GM12875 (cell line): Measurements from ENCODE around the gene CAMKMT.

Source experiments
- H3K4me3 ChIP-seq: one replicate; pipeline ENCODE4 v1.5.1; 2011; ENCODE audit warnings: low read depth, low read length, control low read depth
- CTCF ChIP-seq: IDR thresholded peaks from 2 replicates; pipeline ENCODE4 v1.5.1; 2011; ENCODE audit warnings: low read depth, mild to moderate bottlenecking, control low read depth, inconsistent platforms, low read length, moderate library complexity, borderline replicate concordance; ENCODE audit not compliant: insufficient read depth

Gene CAMKMT

GRCh38 chr2:44672431-44672830 lies 310.7 kb downstream of the CAMKMT start:
- no peak for TF ChIP-seq CTCF
- no peak overlapping the region for H3K4me3 ChIP-seq

DNA sequence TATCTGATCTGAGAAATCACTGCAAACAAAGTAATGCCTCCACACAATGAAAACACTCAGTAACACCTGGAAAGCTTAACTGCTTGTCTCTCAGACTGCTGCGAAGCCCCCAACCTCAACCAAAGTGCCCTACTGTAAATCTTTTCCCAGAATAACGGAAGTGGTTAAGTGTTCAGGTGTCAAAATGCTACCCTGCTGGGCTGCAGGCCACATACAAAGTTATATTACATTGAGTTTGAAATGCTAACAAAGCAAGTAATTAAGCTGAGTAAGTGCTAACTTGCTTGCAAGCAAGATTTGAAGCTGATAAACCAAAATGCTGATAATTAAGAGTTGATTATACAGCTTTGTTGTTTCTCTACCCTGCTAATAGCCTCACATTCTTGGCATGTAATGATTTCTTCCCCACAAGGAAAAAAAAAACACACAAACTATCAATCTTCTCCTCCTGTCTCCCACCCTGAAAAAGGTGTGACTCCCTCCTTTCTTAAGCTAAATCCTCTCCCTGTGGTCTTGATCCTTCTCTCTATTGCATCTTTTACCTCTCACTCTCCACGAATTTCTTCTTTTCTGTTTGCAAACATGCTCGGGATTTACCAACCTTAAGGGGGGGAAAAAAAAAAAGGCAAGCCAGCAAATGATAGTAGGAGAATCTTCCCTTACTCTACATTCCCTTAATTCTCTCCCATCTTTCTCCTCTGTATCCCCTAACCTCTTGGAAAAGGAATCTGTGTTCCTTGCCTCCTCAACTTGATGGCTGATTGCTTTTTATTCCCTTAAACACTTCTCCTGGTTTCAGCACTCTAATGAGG lies 312.9 kb downstream of the CAMKMT start:
- no peak overlapping the region for H3K4me3 ChIP-seq
- TF ChIP-seq CTCF = no peak

DNA sequence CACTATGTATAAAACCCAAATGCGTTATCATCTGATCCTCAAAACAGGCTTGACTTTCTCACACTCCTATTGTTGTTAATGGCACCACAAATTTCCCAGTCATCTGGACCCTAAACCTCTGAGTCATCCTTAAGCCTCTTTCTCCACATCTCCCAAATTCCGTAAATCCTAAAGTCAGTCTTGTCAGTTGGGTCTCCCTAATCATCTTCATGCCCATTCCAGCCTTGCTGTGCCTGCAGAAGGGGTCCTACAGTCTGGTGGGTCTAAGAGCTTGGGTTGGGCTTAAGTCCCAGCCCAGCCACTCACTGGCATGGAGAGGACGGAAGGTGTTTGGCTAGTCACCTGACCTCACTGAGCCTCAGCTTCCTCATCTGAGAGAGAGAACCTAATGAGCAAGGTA lies 314.6 kb downstream of the CAMKMT start:
- H3K4me3 ChIP-seq = no peak overlapping the region
- no peak for TF ChIP-seq CTCF

DNA sequence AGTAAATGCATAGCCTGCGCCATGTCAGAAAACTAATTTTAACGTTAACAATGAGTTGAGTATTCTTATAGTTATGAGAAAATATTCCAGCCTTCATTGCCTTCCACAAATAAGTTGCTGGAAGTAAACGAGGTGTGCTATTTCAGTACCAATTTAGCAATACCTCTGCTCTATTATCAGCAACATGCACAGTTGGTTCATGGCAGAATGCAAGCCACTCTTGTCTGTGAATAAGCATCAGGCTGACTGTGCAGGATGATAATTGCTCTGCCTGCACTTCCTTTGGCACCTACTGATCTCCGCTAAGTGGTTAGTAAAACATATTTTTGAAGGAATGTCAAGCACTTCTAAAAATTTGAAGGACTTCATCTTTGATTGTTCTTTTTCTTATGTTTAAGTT lies 317.8 kb downstream of the CAMKMT start:
- no peak overlapping the region for H3K4me3 ChIP-seq
- TF ChIP-seq CTCF = no peak

DNA sequence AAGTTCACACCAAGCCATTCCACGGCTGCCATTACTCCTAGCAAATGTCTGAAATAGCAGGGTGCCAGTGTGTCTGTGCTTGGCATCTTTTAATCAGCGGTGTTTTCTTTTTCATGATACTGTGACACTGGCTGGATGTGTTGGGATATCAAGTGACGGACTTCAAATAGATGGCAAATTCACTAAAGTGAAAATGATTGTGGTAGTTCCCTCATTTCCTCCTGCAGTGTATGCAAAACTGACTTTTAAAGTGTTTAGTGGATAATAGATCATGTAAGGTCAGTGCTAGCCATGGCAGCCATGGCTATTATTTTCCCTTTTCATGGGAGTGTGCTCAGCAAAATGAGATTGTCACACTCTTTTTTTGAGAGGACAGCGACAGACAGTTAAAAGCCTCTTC lies 318.2 kb downstream of the CAMKMT start:
- no peak for TF ChIP-seq CTCF
- no peak overlapping the region for H3K4me3 ChIP-seq

GRCh38 chr2:44680424-44680971 lies 318.8 kb downstream of the CAMKMT start:
- TF ChIP-seq CTCF = no peak
- no peak overlapping the region for H3K4me3 ChIP-seq

GRCh38 chr2:44680983-44681531 lies 319.3 kb downstream of the CAMKMT start:
- no peak for TF ChIP-seq CTCF
- no peak overlapping the region for H3K4me3 ChIP-seq
